GM18511 (cell line): ENCODE data around the gene DIP2C.
"Not testable (repeated sequence)": the region's sequence is repeated elsewhere in the genome, so short reads cannot be mapped to it uniquely, and the experiment has no call there.

Source experiments
- ATAC-seq: cut with Tn5 transposase; IDR thresholded peaks from one replicate; pipeline ENCODE4 v1.9.1; 2021; ENCODE audit warnings: mild to moderate bottlenecking, moderate library complexity; ENCODE audit not compliant: unreplicated experiment

Gene DIP2C

GRCh38 chr10:689452-690371 lies at the start of gene DIP2C:
Gene DIP2C, minus strand, starts transcription at chr10:689668. Its CDS starts 90 bp downstream, at chr10:689578.
- no peak for ATAC-seq

- ATAC-seq: no peak
Observed at GRCh38 chr10:734481-734880, 45.0 kb upstream of the DIP2C start.

DNA sequence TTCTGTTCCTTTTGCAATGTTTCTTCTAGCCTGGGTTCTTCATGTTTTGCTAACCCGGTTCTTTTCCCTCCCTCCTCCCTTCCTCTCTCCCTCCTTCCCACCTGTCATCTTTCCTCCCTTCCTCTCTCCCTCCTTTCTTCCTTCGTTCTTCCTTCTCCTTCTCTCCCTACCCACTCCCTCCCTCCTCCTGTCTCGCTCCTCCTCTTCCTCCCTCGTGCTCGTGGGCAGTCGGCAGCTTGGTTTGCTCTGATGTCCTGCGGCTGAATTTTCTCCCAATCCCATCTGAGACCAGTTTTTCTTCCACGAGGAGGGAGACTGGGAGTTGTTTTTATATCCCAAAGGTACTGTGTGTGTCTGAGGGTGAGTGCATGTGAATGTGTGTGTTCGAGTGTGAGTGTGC lies 43.6 kb upstream of the DIP2C start:
- ATAC-seq: no peak

DNA sequence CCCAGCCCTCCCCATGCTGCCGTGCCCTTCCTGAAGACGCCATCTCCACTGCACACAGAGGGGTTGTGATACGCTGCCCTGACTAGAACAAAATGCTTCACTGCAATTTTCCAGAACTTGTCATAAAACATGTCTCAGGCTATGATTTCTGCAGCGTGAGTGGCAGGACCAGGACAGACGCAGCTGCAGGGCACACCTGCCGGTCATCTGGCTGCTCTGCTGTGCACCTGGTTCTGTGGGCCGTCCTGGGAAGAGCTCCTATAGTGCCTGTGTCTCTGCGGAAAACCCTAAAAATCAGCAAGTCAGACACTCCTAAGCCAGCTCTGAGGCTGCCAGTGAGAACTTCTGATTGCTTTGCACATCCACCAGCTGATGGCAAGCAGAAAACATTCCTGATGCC lies 39.7 kb upstream of the DIP2C start:
- no peak for ATAC-seq

GRCh38 chr10:728603-729002 lies 39.1 kb upstream of the DIP2C start:
- no peak for ATAC-seq

DNA sequence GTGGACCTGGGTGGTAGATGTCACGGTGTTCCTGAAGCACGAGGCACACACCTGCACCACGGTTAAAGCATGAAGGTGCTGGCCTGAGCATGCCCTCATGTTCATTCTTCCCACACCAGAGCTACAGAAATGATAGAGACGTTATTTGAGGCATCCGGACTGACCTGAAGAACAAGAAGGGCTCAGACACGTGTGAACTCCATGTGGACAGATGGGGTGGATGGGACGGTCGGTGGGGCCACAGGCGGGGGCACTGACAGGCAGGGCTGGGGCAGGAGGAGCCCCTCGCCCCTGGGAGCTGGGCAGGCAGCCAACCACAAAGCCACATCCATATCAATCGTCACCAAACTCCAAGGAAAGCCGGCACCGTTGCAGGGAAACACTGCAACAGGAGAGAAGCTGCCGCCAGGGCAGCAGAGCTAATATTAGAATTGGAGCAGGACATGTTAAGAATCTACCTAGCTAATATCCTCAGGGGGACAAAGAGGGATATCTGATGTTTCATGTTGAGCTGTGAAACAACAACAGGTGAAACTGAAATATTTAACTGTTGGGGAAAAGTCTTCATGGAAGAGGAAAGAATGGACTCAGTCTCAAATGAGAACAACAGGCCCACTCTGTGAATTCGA lies 37.8 kb upstream of the DIP2C start:
- ATAC-seq: no peak

- no peak for ATAC-seq
Observed at GRCh38 chr10:725786-726185, 36.3 kb upstream of the DIP2C start.

DNA sequence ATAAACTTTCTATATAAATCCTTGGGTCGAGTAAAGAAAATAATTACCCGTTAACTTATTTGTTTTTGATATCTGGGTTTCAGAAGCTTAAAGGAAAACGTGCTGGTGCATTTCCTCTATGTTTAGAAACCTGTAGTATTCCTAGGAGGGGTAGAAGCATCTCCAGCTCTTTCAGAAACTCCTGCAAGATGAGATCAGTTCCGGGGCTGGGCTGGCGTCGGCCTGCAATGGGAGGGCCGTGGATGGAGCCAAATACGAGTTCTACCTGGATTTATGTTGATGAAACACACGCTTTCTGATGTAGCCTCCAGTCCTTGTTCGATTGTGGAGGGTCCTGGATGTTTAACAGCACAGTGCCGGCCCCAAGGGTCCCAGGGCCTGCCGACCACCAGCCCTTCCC lies 35.8 kb upstream of the DIP2C start:
- no peak for ATAC-seq

DNA sequence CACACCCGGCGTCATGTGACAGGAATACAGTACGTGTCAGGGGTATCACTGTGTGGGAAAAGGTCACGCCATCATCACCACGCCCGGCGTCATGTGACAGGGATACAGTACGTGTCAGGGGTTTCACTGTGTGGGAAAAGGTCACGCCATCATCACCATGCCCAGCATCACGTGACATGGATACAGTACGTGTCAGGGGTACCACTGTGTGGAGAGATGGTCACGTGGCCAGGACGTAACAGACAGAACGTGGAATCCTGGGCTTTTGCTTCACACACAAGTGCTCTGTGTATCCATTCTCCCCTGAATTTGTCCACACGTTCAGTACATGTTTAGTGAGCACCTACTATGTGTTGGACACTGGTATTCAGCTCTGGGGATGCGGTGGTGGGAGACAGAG lies 34.5 kb upstream of the DIP2C start:
- no peak for ATAC-seq

DNA sequence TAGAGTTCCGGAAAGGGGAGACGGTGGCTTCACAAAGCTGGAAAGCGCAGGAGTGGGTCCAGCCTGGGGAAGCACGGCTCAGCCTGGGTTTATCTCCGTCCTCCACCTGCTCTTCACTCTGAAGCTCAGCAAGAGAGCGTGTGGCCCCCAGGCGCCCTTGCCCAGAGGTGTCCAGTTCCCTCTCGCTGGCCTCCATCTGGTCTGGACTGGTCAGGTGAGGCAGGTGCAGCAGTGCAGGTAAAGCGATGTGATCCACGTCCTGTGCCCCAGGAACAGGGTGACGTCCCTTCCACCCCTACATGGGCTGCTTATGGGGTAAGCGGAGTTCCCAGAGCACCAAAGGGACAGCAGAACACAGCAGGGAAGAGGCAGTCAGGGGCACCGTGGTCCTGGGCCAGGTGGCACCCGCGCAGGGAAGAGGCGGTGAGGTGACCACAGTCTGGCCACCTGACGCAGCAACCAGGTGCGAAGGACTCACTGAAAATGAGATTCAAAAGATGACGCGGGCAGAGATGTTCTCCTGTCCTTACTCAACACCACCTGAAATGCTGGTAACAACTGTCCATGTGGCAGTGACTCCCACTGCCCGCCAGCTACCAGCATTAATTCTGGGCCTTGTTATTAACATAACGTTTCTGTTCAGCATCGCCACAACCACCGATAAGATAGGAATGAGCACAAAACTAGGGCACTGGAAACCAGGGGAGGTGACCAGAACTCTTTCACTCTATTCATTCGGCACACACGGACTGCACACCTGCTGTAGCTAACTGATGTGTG lies 33.0 kb upstream of the DIP2C start:
- no peak for ATAC-seq

GRCh38 chr10:718143-718700 lies 28.8 kb upstream of the DIP2C start:
- ATAC-seq: no peak

- ATAC-seq: no peak
Observed at GRCh38 chr10:717458-717857, 28.0 kb upstream of the DIP2C start.

DNA sequence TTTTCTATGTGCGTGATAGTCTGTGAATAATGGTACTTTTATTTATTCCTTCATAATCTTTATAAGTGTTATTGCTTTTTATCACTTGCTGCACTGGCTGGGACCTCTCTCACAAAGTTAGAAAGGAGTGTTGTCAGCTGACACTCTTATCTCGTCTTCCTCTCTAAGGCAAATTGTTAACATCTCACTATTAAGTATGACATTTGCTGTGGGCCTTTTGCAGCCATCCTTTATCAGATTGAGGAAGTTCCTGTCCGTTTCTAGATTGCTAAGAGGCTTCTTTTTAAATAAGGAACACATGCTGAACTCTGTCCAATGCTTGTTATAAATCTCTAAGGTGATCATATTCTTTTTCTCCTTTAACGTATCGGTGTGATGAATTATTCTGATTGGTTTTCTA lies 27.4 kb upstream of the DIP2C start:
- no peak for ATAC-seq

DNA sequence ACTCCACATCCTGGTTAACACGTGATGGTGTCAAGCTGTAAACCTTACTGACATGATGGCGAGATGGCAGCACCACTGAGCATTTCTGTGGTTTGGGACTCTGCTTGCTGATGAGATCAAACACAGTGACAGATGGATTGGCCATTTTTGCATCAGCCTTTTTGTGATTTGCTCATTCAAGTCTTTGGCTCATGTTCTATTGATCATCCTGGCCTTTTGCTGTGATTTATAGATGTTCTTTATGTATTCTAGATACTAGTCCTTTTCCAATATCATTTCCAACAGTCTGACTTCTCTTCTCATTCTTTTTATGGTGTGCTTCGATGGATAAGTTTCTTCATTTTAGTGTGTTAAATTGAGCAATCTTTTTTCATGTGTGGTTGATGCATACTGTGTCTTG lies 24.7 kb upstream of the DIP2C start:
- ATAC-seq: no peak

GRCh38 chr10:712575-712974 lies 23.1 kb upstream of the DIP2C start:
- ATAC-seq: no peak

GRCh38 chr10:712089-712488 lies 22.6 kb upstream of the DIP2C start:
- ATAC-seq: no peak

GRCh38 chr10:707861-708260 lies 18.4 kb upstream of the DIP2C start:
- ATAC-seq: no peak

- no peak for ATAC-seq
Observed at GRCh38 chr10:707456-707855, 18.0 kb upstream of the DIP2C start.

- ATAC-seq: no peak
Observed at GRCh38 chr10:703118-703517, 13.7 kb upstream of the DIP2C start.

DNA sequence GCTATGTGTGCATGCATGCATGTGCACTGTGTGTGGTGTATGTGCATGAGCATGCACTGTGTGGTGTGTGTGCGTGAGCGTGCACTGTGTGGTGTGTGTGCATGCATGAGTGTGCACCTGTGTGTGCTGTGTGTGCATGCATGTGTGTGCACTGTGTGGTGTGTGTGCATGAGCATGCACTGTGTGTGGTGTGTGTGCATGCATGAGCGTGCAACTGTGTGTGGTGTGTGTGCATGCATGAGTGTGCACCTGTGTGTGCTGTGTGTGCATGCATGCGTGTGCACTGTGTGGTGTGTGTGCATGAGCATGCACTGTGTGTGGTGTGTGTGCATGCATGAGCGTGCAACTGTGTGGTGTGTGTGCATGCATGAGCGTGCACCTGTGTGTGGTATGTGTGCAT lies 10.7 kb upstream of the DIP2C start:
- ATAC-seq: not testable (repeated sequence)
